Endothelial cell (in vitro differentiated cells): ENCODE measurements around the gene UTRN. TPM values are rescaled to one million over a fixed set of nuclear protein-coding genes. Genes with fewer than 3 reads are reported as not detected.
A peak's percentile ranks its signal among the peaks of the same experiment; 100 is the strongest.

ENCODE experiments used
- DNase-seq: peaks from one replicate; pipeline ENCODE4 v3.0.0; 2021; ENCODE audit warnings: low spot score
- H3K27ac Mint-ChIP-seq: one replicate; pipeline ENCODE4 v1.8.0; 2021; ENCODE audit warnings: mixed read lengths, inconsistent platforms; ENCODE audit not compliant: unreplicated experiment
- H3K27me3 Mint-ChIP-seq: one replicate; pipeline ENCODE4 v1.8.0; 2021; ENCODE audit warnings: mild to moderate bottlenecking, moderate library complexity, mixed read lengths, inconsistent platforms; ENCODE audit not compliant: unreplicated experiment
- H3K36me3 Mint-ChIP-seq: one replicate; pipeline ENCODE4 v1.8.0; 2021; ENCODE audit warnings: mild to moderate bottlenecking, low read depth, mixed read lengths, inconsistent platforms; ENCODE audit not compliant: unreplicated experiment
- H3K4me1 Mint-ChIP-seq: one replicate; pipeline ENCODE4 v1.8.0; 2021; ENCODE audit warnings: mild to moderate bottlenecking, mixed read lengths, inconsistent platforms; ENCODE audit not compliant: unreplicated experiment
- H3K4me3 Mint-ChIP-seq: one replicate; pipeline ENCODE4 v1.8.0; 2021; ENCODE audit warnings: mild to moderate bottlenecking, mixed read lengths, inconsistent platforms; ENCODE audit not compliant: unreplicated experiment
- H3K9me3 Mint-ChIP-seq: one replicate; pipeline ENCODE4 v1.8.0; 2021; ENCODE audit warnings: mixed read lengths, inconsistent platforms; ENCODE audit not compliant: unreplicated experiment
- CTCF ChIP-seq: fragments of 200-600 bp; sonication (generic); IDR thresholded peaks from one replicate; pipeline ENCODE4 v1.5.0; 2021; ENCODE audit warnings: antibody characterized with exemption; ENCODE audit not compliant: unreplicated experiment
- total RNA-seq: library from RNA; stranded (reverse); fragmentation: NEBNext Ultra II Directional; extraction: Animal tissue kit (Norgen Biotek cat#: 25700); gene quantifications from one replicate; pipeline ENCODE4 v1.2.1, GENCODE V29; 2021; ENCODE audit not compliant: unreplicated experiment

The UTRN gene
- total RNA-seq, 1 donor from 2014 or later = 164 TPM

- H3K27me3 Mint-ChIP-seq = no peaks in the 10 kb centered on the region
- no peaks in the 10 kb centered on the region for H3K9me3 Mint-ChIP-seq
- H3K36me3 Mint-ChIP-seq = peaks cover under 1% of the 10 kb centered on the region
- H3K4me1 Mint-ChIP-seq = peaks cover 21% of the 10 kb centered on the region
- no peak overlapping the region for H3K4me3 Mint-ChIP-seq
- peak overlapping the region; percentile 93 for H3K27ac Mint-ChIP-seq
- no peak for TF ChIP-seq CTCF
- peak; percentile 28 for DNase-seq
Measured at GRCh38 chr6:144266091-144266649, 19.0 kb upstream of the UTRN start.

DNA sequence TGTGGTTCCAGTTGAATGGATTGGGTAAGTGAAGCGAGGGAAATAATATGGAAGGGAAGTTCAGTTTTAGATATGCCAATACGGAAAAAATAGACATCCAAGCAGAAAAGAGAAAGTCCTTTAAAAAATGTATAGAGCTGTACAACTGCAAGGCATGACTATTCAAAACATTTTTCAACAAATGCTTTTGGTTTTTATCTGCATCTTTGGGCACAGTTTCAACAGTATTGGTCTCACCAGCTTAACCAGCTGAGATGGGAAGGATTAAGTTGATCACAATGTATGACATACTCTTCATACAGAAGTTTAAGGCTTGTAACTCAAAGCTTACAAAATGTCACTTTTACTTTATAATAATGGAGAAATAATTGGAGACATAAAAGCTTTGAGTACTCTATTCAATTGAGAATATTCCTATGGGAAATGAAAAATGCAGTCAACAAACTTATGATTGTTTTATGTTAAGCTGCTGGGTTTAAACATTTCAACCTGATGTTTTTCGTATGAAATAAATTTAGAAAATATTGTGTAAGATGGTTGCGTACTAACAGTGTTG is 16.3 kb upstream of the UTRN start:
- H3K9me3 Mint-ChIP-seq = no peaks in the 10 kb centered on the region
- no peak for TF ChIP-seq CTCF
- no peak for DNase-seq
- H3K4me3 Mint-ChIP-seq = no peak overlapping the region
- no peak overlapping the region for H3K27ac Mint-ChIP-seq
- H3K27me3 Mint-ChIP-seq = peaks cover 4% of the 10 kb centered on the region
- H3K4me1 Mint-ChIP-seq = peaks cover 21% of the 10 kb centered on the region
- H3K36me3 Mint-ChIP-seq = peaks cover 3% of the 10 kb centered on the region

DNA sequence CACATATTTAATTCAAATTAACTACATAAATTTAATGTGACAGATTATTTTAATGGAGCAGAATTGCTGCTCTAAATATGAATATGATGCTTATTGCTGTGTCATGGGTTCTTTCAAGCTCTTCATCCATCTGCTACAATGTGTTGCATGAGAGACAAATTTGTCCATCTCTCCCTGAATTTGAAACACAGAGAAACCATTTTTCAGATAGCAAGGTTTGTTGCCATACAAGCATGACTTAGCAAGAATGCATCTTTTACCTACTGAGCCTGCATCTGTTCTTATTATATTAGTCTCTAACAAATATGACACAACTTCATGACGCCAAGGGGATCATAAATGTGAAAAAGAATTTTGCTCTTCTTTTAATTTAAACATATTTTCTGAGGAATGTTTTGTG is 8.0 kb upstream of the UTRN start:
- H3K9me3 Mint-ChIP-seq = no peaks in the 10 kb centered on the region
- H3K27ac Mint-ChIP-seq = no peak overlapping the region
- H3K27me3 Mint-ChIP-seq = peaks cover 2% of the 10 kb centered on the region
- no peaks in the 10 kb centered on the region for H3K4me1 Mint-ChIP-seq
- H3K36me3 Mint-ChIP-seq = no peaks in the 10 kb centered on the region
- H3K4me3 Mint-ChIP-seq = no peak overlapping the region
- DNase-seq = no peak
- TF ChIP-seq CTCF = no peak

DNA sequence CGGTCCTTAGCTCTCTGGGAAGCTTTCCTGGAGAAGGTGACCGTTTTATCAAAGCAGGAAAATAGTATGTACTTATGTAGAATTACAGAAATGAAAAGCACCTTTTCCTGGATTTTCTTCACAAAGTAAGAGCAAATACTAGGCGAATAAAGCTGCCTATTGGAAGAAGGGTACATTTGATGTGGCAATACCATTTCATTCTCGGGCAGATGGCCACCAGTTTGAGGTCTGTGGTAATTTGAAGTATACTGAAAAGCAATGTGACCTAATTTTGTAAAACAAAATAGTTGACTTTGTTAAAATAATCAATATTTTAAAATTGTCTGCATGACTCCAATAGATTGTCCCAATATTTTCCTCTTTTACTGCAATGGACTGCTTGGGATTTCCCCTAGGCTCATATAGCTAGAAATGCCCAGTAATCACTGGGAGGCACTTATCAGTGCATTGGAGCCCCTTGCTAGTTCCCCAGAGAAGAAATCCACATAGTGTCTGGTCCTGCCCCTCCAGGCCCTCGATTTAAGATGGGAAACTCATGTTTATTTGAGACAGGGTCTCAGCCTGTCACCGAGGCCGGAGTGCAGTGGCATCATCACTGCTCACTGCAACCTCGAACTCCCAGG is 7.4 kb upstream of the UTRN start:
- DNase-seq = no peak
- H3K9me3 Mint-ChIP-seq = no peaks in the 10 kb centered on the region
- H3K4me3 Mint-ChIP-seq = no peak overlapping the region
- no peaks in the 10 kb centered on the region for H3K4me1 Mint-ChIP-seq
- H3K36me3 Mint-ChIP-seq = no peaks in the 10 kb centered on the region
- TF ChIP-seq CTCF = no peak
- H3K27ac Mint-ChIP-seq = no peak overlapping the region
- H3K27me3 Mint-ChIP-seq = peaks cover 2% of the 10 kb centered on the region

DNA sequence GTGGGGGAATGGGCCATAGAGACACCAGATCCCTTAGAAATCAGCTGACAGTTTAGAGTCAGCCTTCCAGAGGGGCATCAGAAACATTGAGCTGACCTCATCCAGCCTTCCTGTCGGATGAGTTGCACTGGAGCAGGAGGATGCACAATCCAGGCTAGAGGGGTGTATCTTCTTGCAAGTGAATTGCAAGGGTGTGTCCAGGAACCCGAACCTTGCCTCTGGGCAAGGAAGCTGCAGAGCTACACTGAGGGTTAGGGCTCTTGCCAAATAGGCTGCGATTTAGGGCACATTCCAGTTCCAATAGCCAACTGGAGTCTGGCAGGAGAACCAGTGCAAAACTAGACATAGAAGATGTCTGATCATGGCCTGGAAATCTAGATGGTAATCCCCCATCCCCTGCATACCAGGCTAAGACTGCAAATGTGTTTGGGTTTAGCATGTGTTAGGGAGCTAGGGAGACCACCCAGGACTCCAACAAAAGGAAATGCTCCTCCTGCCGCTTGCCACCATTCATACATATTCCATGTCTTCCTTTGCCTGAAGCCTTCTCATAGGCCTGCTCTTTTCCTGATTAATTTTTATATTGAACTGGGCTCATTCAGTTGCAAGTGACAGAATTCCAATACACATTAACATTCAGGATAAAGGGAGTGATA is 6.3 kb upstream of the UTRN start:
- TF ChIP-seq CTCF = no peak
- H3K27ac Mint-ChIP-seq = no peak overlapping the region
- peaks cover 2% of the 10 kb centered on the region for H3K27me3 Mint-ChIP-seq
- H3K36me3 Mint-ChIP-seq = no peaks in the 10 kb centered on the region
- DNase-seq = no peak
- peaks cover 2% of the 10 kb centered on the region for H3K4me1 Mint-ChIP-seq
- no peaks in the 10 kb centered on the region for H3K9me3 Mint-ChIP-seq
- no peak overlapping the region for H3K4me3 Mint-ChIP-seq
